HG03565 (cell line): ENCODE results near the gene TTLL11.
"Not testable (repeated sequence)": the region's sequence is repeated elsewhere in the genome, so short reads cannot be mapped to it uniquely, and the experiment has no call there.

Source experiments
- ATAC-seq: cut with Tn5 transposase; IDR thresholded peaks from one replicate; pipeline ENCODE4 v1.9.1; 2021; ENCODE audit warnings: mild to moderate bottlenecking, moderate library complexity; ENCODE audit not compliant: unreplicated experiment

TTLL11 gene

DNA sequence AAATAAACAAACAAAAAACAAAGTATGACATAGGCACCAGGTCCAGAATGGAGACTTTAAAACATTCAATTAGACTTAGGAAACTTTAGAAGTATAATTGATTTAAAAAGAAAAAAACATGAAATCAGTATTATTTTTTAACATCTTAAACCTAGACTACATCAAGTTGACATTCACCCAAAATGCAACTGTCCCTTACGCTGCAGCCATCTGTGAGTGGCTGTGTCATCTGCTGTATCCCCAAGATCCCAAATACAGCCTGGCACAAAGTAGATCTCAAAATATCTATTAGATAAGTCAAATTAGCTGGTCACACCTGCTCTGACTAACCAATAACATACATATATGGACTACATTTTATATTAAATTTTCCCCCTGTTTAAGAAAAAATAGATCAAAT is 7.8 kb downstream of the TTLL11 start:
- ATAC-seq, result no peak

DNA sequence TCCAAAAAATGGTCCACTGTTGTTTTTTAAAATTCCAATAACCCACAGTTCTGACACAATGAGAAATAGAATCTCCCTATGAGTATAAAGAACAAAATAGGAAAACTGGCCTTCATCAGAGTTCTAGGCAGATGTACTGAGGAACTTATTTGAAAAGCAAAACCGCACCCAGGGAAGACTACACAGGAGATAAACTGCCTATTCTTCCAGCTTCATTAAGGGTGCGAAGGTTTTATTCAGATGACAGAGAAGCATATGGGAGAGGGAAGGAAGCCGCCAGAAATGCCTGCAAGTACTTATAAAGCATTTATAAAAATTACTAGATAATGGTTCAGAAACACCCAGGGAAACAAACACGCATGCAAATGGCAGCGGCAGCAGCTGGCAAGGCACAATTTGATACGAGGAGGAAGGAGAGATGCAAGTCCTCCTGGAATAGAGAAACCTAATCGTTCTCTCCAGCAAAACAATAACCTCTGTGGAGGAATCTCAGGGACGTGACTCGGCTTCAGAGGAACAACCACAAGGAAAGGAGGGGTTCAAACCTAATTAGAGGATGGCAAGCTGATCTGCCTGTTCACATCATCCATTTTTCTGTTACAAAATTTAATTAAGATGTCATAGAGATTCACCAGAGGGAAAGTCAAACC is 9.0 kb downstream of the TTLL11 start:
- ATAC-seq, result no peak

DNA sequence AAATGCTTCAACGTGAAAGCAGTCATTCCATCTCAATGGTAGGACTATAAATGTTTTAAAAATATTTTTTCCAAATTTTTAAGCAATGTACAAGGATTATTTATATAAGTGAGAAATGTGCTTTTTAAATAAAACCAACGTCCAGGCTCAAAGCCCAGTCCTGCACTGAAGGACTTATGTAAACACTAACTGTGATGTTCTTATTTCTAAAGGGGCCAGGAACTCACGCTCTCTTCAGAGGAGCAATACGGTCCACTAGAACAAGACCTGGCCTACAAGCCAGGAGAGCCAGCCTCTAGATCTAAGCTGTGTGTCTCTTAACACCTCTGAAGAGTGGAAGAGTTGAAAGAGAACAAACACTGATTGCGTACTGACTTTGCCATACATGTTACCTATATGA is 12.1 kb downstream of the TTLL11 start:
- no peak for ATAC-seq

DNA sequence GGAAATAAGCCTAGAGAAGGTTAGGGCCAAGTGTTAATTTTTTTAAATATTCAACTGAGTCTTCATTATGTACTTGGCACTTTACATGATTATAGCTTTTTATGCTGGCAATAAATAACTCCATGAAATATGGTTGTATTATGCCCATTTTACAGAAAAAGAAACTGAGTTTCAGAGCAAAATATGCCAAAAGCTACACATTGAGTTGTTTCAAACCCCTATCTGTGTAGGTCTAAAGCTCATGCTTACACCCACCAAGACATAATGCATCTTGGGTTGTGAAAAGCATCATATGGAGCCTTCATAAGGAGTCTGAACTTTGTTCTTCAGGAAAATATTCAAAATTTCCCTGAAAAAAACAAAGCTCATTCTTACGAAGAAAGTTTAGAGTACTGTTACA is 14.6 kb downstream of the TTLL11 start:
- ATAC-seq, result no peak

DNA sequence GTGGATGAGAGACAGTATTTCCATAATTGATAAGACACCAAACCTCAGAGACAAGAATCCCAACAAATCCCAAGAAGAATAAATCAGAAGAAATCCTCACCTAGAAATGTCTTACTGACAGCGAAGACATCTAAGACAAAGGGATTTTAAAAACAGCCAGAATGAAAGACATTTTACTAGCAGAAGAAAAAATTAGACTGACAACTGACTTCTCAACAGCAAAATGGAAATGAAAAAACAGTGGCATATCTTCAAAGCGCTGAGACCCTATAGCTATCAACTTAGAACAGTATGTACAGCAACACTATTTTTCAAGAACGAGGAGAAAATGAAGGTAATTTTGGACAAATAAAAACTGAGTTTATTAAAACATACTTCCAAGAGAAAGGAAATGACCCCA is 16.3 kb downstream of the TTLL11 start:
- no peak for ATAC-seq

GRCh38 chr9:122076117-122076516 is 17.0 kb downstream of the TTLL11 start:
- no peak for ATAC-seq

GRCh38 chr9:122075135-122076030 is 17.7 kb downstream of the TTLL11 start:
- no peak for ATAC-seq

DNA sequence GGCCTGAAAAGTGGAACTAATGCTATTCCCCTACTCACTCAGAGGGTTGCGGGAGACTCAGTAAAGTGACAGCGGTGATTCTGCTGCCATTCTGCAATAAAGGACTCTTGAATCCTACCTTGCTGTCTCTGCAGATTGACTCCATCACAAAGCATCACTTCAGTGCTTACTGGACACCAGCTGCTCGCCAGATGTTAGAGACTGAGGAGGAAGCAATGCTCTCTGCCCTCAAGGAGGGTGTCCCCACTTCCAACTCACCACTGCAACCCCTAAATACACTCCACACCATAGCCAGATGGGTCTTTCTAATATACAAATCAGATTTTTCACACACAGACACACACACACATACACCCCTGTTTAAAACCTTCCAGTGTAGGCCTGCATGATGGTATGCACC is 21.4 kb downstream of the TTLL11 start:
- no peak for ATAC-seq

GRCh38 chr9:122070728-122071515 is 22.2 kb downstream of the TTLL11 start:
- no peak for ATAC-seq

DNA sequence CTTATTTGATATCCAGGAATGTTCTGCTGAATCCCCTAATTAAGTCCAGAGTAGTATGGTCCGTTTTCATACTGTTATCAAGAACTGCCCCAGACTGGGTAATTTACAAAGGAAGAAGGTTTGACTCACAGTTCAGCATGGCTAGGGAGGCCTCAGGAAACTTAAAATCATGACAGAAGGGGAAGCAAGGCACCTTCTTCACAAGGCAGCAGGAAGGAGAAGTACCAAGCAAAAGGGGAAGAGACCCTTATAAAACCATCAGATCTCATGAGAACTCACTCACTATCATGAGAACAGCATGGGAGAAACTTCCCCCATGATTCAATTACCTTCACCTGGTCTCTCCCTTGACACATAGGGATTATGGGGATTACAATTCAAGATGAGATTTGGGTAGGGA is 26.4 kb downstream of the TTLL11 start:
- ATAC-seq, result not testable (repeated sequence)

DNA sequence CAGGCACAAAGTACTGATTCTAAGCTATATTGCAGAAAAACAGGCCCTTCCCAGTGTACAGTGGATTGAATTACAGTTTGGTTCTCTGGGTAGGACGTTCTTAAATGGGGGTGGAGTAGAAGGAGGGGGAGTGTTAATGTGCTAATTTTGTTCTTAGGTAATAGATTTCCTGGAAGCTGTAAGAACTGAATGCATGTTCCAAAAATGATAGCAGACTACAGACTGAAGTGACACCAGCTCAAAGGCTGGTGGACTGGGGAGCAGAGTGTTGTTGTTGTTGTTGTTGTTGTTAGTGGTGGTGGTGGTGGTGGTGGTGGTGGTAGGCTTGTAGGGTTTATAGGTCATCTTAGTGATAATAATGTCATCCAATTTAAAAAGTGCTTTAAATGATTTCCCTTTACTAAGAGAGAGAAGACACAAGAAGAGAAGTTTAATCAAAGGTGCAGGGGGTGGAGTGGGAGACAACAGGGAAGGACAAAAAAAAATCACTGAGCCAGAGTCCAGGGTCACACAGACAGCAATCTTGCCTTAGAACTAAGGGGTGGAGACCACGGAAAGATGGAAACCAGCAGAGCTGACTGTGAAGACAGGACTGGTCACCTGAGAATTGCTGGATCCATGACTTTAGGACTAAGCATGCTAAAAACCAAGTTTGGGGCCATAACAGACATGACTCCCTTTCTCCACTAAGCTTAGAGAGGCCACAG is 27.0 kb downstream of the TTLL11 start:
- no peak for ATAC-seq

DNA sequence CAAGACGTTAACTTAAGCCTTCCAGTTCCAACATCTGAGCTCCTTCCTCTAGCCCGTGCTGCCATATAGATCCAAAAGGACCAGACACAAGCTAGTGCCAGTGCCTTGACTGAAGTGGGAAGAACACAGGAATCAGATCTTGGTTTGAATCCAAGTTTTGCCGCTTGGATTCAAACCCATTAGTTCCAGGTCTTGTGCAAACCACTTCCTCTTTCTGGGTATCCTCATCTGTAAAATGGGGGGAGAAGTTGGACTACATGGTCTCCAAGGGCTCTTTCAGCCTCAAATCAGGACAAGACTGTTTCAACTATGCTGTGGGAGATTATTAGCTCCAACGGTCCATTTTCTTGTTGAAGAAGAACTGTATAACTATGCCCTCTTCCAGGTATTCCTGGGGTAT is 32.6 kb downstream of the TTLL11 start:
- no peak for ATAC-seq

DNA sequence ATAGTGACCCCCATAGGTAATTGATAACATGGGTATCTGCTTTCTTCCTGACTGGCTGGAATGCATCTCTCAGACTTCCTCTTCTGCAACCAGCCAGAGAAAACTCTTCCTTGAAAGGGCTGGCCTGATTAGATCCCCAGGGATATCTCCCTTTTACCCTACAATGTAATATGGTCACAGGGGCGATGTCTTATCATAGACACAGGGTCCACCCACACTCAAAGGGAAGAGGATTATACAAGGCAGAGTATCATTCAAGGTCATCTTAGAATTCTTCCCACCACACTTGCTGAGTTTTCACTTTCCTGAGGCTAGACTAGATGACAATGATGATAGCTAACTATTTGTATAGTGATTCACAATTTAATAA is 33.2 kb downstream of the TTLL11 start:
- no peak for ATAC-seq

DNA sequence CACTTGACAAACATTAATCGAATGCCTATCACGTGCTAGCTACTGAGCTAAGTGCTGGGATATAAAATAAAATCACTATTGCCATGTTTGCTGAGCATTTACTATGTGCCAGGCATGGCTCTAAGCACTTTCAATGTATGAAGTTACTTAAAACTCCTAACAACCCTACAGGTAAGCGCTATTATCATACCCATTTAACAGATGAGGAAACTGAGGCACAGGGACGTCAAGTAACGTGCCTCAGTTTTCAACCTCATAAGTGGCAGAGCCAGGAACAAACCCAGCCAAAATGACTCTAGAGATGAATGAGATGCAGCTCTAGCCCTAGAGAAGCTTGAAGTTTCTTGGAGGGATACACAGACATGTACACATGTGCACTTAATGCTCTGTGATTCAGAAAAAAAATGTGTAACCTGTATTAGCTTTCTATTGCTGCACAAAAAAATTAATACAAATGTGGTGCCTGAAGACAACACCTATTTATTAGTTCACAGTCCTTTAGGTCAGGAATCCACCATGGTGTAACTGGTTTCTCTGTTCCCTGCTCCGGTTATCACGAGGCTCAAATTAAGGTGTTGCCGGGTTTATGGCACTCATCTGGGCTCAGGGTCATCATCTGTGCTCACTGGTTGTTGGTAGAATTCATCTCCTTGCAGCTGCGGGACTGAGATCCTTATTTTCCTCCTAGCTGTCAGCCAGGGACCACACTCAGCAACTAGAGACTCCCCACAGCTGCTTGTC is 33.7 kb downstream of the TTLL11 start:
- ATAC-seq, result no peak

GRCh38 chr9:122058709-122059108 is 34.4 kb downstream of the TTLL11 start:
- no peak for ATAC-seq

DNA sequence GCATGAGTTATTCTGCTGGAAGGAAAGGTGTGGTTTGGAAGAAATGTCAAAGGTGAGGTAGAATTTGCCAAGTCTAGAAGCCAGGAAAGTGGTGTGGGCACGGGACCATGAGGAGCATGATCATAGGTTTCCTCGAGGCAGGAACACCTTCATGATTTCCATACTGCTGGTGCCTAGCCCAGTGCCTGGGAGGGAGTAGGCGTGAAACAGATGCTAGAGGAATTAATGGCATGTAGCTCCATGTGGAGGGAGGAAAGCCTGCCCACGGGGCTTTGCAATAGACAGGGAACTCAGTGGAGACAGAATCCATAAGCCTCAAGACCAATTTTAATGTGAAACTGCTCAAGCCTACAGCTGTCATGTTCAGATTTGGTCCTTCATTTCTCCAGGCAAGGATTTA is 35.1 kb downstream of the TTLL11 start:
- no peak for ATAC-seq

DNA sequence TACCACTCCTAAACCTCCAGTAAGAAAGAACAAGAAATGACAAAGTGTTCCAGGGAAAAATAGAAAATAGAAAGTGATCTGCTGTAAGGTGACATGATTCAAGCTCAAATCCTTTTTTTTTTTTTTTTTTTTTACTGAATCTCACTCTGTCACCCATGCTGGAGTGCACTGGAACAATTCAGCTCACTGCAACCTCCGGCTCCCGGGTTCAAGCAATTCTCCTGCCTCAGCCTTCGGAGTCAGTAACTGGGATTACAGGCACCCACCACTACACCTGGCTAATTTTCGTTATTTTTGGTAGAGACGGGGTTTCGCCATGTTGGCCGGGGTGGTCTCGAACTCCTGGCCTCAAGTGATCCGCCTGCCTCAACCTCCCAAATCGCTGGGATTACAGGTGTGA is 35.9 kb downstream of the TTLL11 start:
- no peak for ATAC-seq

- ATAC-seq, result no peak
Measured at GRCh38 chr9:122056484-122056883, 36.6 kb downstream of the TTLL11 start.

GRCh38 chr9:122055701-122056100 is 37.4 kb downstream of the TTLL11 start:
- no peak for ATAC-seq

- ATAC-seq, result no peak
Measured at GRCh38 chr9:122053567-122054350, 39.3 kb downstream of the TTLL11 start.
